LNCaP clone FGC (cell line): ENCODE results near the gene PLSCR2.

Source experiments
- DNase-seq: peaks from one replicate; pipeline ENCODE4 v3.0.0-alpha.2; 2011; ENCODE audit warnings: low read depth
- H3K4me3 ChIP-seq: 2 replicates; pipeline ENCODE4 v1.5.1; 2011; ENCODE audit warnings: mild to moderate bottlenecking, low read depth, low read length, control low read depth
- TF ChIP-seq, protein P1 (sequence below): IDR thresholded peaks from 2 replicates; pipeline ENCODE4 v1.5.1; 2012; ENCODE audit warnings: mild to moderate bottlenecking; ENCODE audit not compliant: control insufficient read depth, insufficient read depth; ENCODE audit errors: extremely low read depth

PLSCR2 gene

DNA sequence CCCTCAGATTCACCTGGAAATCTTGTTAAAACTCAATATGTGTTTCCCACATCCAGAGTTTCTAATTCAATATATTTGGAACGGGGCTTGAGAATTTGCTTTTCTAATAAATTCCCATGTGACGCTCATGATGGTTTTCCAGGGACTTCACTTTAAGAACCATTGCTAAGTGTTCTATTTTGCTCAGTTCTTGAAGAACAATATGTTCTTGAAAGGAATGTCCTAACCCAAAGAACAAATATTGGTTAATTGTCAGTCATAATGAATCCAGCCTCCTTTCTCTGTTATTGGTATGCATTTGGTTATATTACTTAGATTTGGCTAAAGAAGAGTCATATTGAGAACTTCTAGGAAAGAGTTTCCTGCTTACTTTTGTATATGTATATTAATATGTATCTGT is 4.4 kb upstream of the PLSCR2 start:
- no peak for DNase-seq
- H3K4me3 ChIP-seq = no peak overlapping the region
- TF ChIP-seq, protein P1, sequence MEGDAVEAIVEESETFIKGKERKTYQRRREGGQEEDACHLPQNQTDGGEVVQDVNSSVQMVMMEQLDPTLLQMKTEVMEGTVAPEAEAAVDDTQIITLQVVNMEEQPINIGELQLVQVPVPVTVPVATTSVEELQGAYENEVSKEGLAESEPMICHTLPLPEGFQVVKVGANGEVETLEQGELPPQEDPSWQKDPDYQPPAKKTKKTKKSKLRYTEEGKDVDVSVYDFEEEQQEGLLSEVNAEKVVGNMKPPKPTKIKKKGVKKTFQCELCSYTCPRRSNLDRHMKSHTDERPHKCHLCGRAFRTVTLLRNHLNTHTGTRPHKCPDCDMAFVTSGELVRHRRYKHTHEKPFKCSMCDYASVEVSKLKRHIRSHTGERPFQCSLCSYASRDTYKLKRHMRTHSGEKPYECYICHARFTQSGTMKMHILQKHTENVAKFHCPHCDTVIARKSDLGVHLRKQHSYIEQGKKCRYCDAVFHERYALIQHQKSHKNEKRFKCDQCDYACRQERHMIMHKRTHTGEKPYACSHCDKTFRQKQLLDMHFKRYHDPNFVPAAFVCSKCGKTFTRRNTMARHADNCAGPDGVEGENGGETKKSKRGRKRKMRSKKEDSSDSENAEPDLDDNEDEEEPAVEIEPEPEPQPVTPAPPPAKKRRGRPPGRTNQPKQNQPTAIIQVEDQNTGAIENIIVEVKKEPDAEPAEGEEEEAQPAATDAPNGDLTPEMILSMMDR = no peak

DNA sequence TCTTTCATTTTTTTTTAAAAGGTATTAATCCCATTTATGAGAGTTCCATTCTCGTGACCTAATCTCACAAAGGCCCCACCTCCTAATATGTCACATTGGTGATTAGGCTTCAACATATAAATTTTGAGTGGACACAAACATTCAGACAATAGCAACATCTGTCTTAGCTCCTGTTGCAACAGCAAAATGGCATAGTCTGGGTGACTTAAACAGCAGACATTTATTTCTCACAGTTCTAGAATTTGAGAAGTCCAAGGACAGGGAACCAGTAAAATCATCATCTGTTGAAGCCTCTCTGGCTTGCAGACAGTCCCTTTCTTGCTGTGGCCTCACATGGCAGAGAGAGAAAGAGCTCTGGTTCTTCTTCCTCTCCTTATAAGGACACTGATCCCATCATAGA is 3.2 kb upstream of the PLSCR2 start:
- TF ChIP-seq, protein P1 = no peak
- H3K4me3 ChIP-seq = no peak overlapping the region
- DNase-seq = no peak

DNA sequence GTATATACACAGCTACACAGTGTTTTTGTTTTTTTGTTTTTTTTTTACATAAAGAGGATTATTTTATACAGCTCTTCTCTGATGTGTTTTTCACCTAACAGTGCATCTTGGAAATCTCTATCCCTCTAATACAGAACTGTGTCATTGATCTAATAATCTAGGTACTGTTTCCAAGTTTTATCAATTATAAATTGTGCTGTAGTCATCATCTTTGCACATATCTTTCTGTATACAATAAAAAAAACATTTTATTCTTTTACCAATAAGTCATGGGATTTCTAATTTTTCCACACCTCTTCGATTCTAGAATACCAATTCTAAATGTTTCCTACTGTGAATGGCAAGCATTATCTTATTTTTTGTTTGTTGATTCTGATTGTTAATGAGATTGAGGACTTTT is 1.7 kb upstream of the PLSCR2 start:
- TF ChIP-seq, protein P1 = no peak
- no peak for DNase-seq
- H3K4me3 ChIP-seq = no peak overlapping the region

DNA sequence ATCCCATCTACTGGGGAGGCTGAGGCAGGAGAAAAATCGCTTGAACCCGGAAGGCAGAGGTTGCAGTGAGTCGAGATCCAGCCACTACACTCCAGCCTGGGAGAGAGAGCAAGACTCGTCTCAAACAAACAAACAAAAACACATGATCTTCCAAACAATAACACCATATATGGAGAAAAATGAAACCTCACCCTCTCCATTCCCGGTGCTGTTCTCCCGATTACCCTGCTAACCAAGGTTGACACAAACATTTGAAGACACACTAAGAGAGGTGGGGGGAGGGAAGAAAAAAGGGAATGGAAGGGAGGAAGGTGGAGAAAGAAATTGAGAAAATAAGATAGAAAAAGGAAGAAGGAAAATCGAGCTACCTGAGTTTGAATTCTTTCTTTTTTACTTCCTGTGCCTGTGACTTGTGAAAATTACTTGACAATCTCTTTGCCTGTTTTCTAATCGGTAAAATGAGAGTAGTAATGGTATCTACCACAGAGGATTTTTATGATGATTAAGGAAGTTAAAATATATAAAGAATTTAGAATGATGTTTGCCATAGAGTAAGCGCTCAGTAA is 1.1 kb upstream of the PLSCR2 start:
- no peak overlapping the region for H3K4me3 ChIP-seq
- TF ChIP-seq, protein P1 = no peak
- DNase-seq = no peak

DNA sequence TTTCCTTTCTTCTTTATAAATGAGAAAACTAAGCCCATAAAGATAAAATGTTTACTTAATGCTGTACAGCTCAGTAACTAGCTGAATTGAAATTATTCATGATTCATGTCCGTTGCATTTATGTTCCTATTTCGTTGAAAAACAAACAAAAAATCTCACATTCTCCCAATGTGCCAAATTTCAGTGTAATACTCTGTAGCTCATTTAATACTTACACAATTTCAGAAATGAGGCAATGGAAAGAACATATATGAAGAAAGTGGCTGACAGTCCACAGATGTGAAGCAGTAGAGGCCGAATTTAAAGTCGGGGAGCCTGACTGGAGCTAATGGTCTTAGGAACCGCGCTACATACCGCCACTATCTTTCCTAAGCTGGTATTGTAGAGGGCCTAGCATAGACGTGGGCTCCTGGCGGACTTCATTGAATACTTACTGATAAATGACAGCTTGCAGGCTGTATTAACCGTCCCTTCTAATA is 651 bp downstream of the PLSCR2 start:
- no peak overlapping the region for H3K4me3 ChIP-seq
- DNase-seq = no peak
- TF ChIP-seq, protein P1 = no peak

DNA sequence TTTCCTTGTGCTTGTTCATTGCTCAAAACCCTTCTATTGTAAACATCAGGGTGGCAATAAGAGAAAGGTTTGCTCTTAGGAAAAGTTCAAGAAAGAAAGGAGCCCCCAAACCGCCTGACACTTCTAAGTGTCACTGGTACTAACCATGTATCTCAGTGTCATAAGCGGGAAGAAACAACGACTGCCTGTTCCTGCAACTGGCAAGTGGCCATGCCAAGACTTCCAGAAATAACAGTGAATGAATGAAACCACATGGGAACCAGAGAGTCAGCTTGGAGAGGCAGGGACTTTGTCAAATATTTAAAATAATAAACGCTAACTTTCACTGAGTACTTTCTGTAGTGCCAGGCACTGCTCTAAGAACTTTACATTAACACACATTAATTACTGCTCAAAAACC is 1.1 kb downstream of the PLSCR2 start:
- no peak for DNase-seq

More for the DNA sequence above, 1.1 kb downstream of the PLSCR2 start:
- TF ChIP-seq, protein P1 = no peak
- H3K4me3 ChIP-seq = no peak overlapping the region
